Esophagus squamous epithelium (tissue), 4 donors: ENCODE measurements around the gene NPSR1.

ENCODE experiments used
- POLR2A ChIP-seq, 4 donors: fragments of 450-650 bp; IDR thresholded peaks; one replicate each; pipeline ENCODE4 v1.6.1; 2017; ENCODE audit warnings: antibody characterized with exemption in 4 of 4, mild to moderate bottlenecking in 4 of 4, moderate library complexity in 3 of 4
- TF ChIP-seq, protein P1 (sequence below), 6 experiments: fragments of 450-650 bp in 4 of 6; fragments of 200-600 bp in 2 of 6; sonication (generic) in 2 of 6; IDR thresholded peaks; one replicate each; pipeline ENCODE4 v1.5.1; 2016 to 2019; ENCODE audit warnings: antibody characterized with exemption in 6 of 6, mild to moderate bottlenecking in 4 of 6, moderate library complexity in 4 of 6

DNA sequence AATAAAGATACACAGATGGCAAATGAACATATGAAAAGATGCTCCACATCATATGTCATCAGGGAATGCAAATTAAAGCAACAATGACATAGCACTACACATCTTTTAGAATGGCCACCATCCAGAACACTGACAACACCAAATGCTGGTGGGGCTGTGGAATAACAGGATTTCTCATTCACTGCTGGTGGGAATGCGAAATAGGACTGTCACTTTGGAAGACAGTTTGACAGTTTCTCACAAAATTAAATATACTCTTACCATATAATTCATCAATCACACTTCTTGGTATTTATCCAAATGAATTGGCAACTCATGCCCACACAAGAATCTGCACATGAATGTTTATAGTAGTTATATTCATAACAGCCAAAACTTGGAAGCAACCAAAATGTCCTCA is 68.2 kb downstream of the NPSR1 start:
- no peak for TF ChIP-seq POLR2A (IDR thresholded peaks at IDR 0.05)
- TF ChIP-seq, protein P1, sequence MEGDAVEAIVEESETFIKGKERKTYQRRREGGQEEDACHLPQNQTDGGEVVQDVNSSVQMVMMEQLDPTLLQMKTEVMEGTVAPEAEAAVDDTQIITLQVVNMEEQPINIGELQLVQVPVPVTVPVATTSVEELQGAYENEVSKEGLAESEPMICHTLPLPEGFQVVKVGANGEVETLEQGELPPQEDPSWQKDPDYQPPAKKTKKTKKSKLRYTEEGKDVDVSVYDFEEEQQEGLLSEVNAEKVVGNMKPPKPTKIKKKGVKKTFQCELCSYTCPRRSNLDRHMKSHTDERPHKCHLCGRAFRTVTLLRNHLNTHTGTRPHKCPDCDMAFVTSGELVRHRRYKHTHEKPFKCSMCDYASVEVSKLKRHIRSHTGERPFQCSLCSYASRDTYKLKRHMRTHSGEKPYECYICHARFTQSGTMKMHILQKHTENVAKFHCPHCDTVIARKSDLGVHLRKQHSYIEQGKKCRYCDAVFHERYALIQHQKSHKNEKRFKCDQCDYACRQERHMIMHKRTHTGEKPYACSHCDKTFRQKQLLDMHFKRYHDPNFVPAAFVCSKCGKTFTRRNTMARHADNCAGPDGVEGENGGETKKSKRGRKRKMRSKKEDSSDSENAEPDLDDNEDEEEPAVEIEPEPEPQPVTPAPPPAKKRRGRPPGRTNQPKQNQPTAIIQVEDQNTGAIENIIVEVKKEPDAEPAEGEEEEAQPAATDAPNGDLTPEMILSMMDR (IDR thresholded peaks at IDR 0.05), result no peak
